T follicular helper cell (primary cell): ENCODE measurements around the gene ENTPD3.
"Not testable (repeated sequence)": the region's sequence is repeated elsewhere in the genome, so short reads cannot be mapped to it uniquely, and the experiment has no call there.

ENCODE experiments used
- DNase-seq: peaks from one replicate; pipeline ENCODE4 v3.0.0-alpha.2; 2020; ENCODE audit warnings: low read depth

The ENTPD3 gene

GRCh38 chr3:40462838-40463237 is 75.9 kb downstream of the ENTPD3 start:
- DNase-seq, result not testable (repeated sequence)

DNA sequence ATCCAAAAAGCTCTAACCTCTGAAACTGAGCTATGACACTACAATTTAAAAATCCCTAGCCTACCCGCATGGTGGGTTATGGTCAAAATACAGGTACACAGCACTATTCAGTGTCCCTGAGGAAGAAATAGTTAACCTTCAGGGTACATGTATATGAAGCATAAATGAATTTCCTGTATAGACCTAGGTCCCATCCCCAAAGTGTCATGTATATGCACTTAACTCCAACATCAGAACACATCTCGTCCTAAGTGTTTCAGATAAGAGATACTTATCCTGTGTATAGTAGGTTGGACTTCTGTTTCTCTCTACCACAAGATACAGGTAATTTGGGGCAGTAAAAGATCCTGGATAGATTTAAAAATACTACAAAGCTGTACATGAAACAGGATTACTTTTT is 76.6 kb downstream of the ENTPD3 start:
- DNase-seq, result no peak

DNA sequence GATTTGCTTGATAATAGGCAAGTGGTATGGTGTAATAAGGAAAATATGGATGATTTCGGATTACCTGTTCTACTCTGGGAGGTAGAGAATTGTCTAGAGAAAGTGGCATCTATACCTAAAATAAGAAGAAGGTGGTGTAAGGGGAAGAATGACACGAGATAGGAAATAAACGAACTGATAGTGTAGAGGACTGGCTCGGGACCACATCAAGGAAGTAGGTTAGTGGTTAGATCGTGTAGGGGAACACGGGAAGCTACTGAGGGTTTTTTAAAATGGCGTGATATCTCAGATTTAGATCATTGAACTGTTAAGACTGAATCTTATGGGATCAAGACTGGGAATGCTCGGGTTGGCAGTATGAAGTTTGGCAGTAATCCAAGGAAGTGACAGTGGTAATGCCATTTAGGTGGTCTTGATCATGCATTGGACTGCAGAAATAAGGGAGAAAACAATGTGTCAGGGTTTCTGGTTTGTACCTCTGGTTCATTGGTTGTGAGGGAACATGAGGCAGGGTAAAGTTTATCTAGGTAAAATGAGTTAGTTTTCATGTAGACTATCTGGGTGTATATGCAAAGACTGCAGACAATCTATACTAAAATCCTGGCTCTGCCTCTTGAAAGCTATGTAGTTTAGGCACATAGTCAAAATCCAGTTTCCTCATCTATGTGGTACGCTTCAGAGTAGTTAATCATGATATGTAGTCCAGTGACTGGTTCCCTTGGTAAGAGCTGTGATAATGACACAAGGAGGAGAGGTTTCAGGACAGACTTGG is 77.5 kb downstream of the ENTPD3 start:
- no peak for DNase-seq

DNA sequence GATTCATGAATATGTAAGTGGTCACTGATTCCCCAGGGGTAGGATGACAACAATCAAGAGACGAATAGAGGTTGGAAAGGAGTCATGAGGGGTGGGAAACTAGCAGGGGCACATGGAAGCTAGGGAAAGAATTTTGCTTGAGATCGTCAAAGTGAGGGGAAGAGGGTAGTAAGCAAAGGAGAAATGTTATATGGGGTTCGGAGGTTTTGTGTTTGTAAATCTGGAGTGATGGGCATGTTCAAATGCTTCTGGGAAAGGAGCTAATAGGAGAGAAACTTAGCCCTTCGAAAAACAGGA is 78.1 kb downstream of the ENTPD3 start:
- no peak for DNase-seq

GRCh38 chr3:40465456-40465855 is 78.5 kb downstream of the ENTPD3 start:
- DNase-seq, result no peak

- DNase-seq, result no peak
These were observed 81.0 kb downstream of the ENTPD3 start for GRCh38 chr3:40468018-40468417.

GRCh38 chr3:40470701-40471100 is 83.7 kb downstream of the ENTPD3 start:
- DNase-seq, result no peak

DNA sequence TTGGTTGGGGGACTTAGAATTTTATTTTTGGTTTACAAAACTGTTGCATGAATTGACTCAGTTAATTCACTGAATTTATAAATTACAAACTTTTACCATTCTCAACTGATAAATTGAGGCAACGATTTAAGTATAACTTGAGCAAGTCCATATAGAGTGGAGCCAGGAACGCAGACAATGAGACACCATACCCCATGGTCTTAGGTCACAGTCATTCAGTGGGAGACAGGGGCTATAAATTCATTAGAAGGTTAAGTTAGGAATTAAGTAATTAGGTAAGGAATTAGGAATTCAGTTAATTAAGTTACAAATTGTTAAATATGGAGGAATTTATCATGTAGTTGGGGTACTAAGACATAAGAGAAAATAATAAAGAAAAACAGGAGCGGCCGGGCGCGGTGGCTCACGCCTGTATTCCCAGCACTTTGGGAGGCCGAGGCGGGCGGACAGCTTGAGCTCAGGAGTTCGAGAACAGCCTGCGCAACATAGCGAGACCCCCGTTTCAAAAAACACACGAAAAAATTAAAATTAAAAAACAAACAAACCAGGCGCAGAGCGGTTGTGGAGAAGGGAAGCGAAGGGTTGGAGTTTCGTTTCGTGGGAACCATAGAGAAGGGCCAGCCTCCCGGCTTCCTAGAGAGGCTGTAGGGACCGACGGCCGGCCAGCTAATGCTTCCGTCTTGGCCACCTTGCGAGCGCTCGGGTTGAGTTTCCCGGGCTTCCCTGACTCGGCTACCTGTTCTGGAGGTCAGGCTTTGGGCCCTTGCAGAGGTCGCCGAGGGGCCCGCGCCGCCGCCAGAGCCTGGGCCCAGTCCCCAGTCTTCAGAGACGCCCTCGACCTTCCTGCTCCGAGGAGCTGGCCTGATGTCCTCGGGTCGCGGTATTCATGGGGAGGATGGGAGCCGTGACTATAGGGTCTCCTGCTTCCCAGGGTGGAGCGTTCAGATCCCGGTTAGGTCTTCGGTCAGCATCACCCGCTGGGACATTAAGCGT is 89.8 kb downstream of the ENTPD3 start, which contains the start of gene ZNF619:
TSS of gene ZNF619 (plus strand) at position 645 of the 993 bp plus-strand sequence. CDS start 858 bp downstream, outside the sequence.
- DNase-seq, result peak; percentile 18

DNA sequence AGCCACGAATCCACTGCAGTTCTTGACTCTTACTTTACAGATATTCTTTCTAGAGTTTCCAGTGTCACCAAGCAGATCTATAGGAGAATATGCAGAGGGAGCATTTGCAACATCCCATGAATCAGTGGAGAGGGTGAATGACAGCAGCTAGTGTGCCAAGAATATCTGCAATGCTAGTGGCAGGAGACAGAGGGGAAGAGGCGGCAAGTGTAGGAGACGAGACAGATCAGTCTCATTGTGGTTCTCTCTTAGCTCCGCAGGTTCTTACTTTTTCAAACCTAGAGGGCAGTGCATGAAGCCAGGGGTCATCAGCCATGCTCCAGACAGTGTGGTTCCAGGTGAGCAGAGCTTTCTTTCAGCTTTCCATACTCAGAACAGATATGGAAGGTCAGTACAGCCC is 90.7 kb downstream of the ENTPD3 start:
- no peak for DNase-seq
